WTC11 (cell line): ENCODE measurements around the gene GABRR1.

ENCODE experiments used
- HMGXB4 ChIP-seq: sonication (generic); formaldehyde crosslinking; IDR thresholded peaks from 2 replicates; pipeline ENCODE4 v1.8.1; 2023; ENCODE audit warnings: mild to moderate bottlenecking, moderate library complexity, missing genetic modification reagents
- JUN ChIP-seq: sonication (generic); formaldehyde crosslinking; IDR thresholded peaks from 2 replicates; pipeline ENCODE4 v1.8.0; 2023; ENCODE audit warnings: mild to moderate bottlenecking, missing genetic modification reagents
- NR2C2 ChIP-seq: sonication (generic); formaldehyde crosslinking; IDR thresholded peaks from 2 replicates; pipeline ENCODE4 v1.8.0; 2022; ENCODE audit warnings: mild to moderate bottlenecking, missing genetic modification reagents
- USF2 ChIP-seq: sonication (generic); formaldehyde crosslinking; IDR thresholded peaks from 2 replicates; pipeline ENCODE4 v1.8.1; 2023; ENCODE audit warnings: mild to moderate bottlenecking, missing genetic modification reagents, moderate library complexity
- ZNF121 ChIP-seq: sonication (generic); formaldehyde crosslinking; IDR thresholded peaks from 2 replicates; pipeline ENCODE4 v1.8.0; 2023; ENCODE audit warnings: missing genetic modification reagents
- ZNF138 ChIP-seq: sonication (generic); formaldehyde crosslinking; conservative IDR thresholded peaks from 2 replicates; pipeline ENCODE4 v1.8.1; 2022; ENCODE audit warnings: mild to moderate bottlenecking, moderate library complexity, missing genetic modification reagents
- ZNF263 ChIP-seq: sonication (generic); formaldehyde crosslinking; IDR thresholded peaks from 2 replicates; pipeline ENCODE4 v1.8.1; 2022; ENCODE audit warnings: low read depth, mild to moderate bottlenecking, moderate library complexity, missing genetic modification reagents
- TF ChIP-seq, protein P1 (sequence below): fragments of 200-600 bp; IDR thresholded peaks from 2 replicates; pipeline ENCODE4 v1.8.0; 2022; ENCODE audit warnings: antibody characterized with exemption
- TF ChIP-seq, protein P2 (sequence below): sonication (generic); formaldehyde crosslinking; IDR thresholded peaks from 2 replicates; pipeline ENCODE4 v1.8.0; 2022; ENCODE audit warnings: mild to moderate bottlenecking, missing genetic modification reagents

DNA sequence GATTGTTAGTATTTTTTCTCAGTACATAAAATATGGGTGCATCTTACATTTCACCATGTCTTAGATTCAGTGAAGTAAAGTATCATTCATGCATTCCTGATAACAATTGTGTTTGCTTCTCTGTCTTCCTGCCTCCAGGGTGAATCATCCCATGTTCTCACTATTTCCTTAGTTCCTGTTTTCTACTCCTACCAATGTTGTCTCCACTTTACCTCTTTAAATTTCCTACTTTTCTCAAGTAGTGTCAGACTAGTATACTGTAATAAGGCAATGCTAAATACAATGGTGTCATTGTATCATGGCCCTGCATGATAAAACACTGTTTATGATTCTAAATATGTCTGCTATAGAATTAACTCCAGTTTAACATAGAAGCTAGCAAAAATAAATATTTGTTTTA lies 37.4 kb upstream of the GABRR1 start:
- no peak for TF ChIP-seq NR2C2
- TF ChIP-seq, protein P1, sequence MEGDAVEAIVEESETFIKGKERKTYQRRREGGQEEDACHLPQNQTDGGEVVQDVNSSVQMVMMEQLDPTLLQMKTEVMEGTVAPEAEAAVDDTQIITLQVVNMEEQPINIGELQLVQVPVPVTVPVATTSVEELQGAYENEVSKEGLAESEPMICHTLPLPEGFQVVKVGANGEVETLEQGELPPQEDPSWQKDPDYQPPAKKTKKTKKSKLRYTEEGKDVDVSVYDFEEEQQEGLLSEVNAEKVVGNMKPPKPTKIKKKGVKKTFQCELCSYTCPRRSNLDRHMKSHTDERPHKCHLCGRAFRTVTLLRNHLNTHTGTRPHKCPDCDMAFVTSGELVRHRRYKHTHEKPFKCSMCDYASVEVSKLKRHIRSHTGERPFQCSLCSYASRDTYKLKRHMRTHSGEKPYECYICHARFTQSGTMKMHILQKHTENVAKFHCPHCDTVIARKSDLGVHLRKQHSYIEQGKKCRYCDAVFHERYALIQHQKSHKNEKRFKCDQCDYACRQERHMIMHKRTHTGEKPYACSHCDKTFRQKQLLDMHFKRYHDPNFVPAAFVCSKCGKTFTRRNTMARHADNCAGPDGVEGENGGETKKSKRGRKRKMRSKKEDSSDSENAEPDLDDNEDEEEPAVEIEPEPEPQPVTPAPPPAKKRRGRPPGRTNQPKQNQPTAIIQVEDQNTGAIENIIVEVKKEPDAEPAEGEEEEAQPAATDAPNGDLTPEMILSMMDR: no peak
- no peak for TF ChIP-seq USF2 (CRISPR knock-in tag)
- no peak for TF ChIP-seq ZNF263 (CRISPR knock-in tag)
- no peak for TF ChIP-seq HMGXB4 (CRISPR knock-in tag)
- no peak for TF ChIP-seq ZNF121 (CRISPR knock-in tag)
- TF ChIP-seq JUN: no peak
- TF ChIP-seq, protein P2, sequence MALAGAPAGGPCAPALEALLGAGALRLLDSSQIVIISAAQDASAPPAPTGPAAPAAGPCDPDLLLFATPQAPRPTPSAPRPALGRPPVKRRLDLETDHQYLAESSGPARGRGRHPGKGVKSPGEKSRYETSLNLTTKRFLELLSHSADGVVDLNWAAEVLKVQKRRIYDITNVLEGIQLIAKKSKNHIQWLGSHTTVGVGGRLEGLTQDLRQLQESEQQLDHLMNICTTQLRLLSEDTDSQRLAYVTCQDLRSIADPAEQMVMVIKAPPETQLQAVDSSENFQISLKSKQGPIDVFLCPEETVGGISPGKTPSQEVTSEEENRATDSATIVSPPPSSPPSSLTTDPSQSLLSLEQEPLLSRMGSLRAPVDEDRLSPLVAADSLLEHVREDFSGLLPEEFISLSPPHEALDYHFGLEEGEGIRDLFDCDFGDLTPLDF (CRISPR knock-in tag): no peak
- TF ChIP-seq ZNF138 (CRISPR knock-in tag): no peak
